Endothelial cell of umbilical vein (primary cell): ENCODE results near the gene PCMTD2. TPM values are rescaled to one million over a fixed set of nuclear protein-coding genes. Genes with fewer than 3 reads are reported as not detected.

Experiments used
- BruUV-seq: library from RNA; stranded (reverse); fragments of 400-500 nt; replicated peaks from 2 replicates; lab custom pipeline; 2021; lab: Mats Ljungman, UMichigan
- CTCF ChIA-PET: fragments of 300-600, 350-600 bp; sonication (Branson Sonifier 250); formaldehyde crosslinking; loops from one replicate; lab custom pipeline; 2021; ENCODE audit warnings: antibody characterized with exemption, inconsistent platforms; lab: Charles Lee
- POLR2A ChIA-PET: fragments of 300-600, 350-600 bp; sonication (Branson Sonifier 250); formaldehyde crosslinking; loops from one replicate; lab custom pipeline; 2021; ENCODE audit warnings: antibody characterized with exemption, inconsistent platforms; lab: Charles Lee
- DNase-seq: peaks from one replicate; pipeline ENCODE4 v3.0.0-alpha.2; 2011; ENCODE audit warnings: low read depth, low spot score
- FAIRE-seq: peaks from 2 replicates; lab custom pipeline; 2011; peaks lifted over from hg19 to GRCh38; lab: Jason Lieb, UNC
- H2AFZ ChIP-seq: 2 replicates; pipeline ENCODE4 v1.6.0; 2012; ENCODE audit warnings: low read depth, low read length, control low read depth, inconsistent platforms
- H3K27ac ChIP-seq: 2 replicates; pipeline ENCODE4 v1.5.1; 2011; ENCODE audit warnings: low read depth, mild to moderate bottlenecking, control low read depth, low read length, moderate library complexity; ENCODE audit not compliant: insufficient read depth
- H3K27me3 ChIP-seq, 2 experiments: 2 replicates each; pipeline versions ENCODE4 v1.6.0 to v1.6.1; 2011; ENCODE audit warnings: low read length in 2 of 2, mixed read lengths in 1 of 2; ENCODE audit not compliant: control insufficient read depth in 2 of 2, insufficient read depth in 2 of 2
- H3K36me3 ChIP-seq, 2 experiments: 2 replicates in 1 of 2; 3 replicates in 1 of 2; pipeline ENCODE4 v1.5.1; 2011; ENCODE audit warnings: low read length in 2 of 2, mild to moderate bottlenecking in 1 of 2, moderate library complexity in 1 of 2; ENCODE audit not compliant: control insufficient read depth in 2 of 2, insufficient read depth in 2 of 2; ENCODE audit errors: extremely low read depth in 1 of 2
- H3K4me1 ChIP-seq: 3 replicates; pipeline ENCODE4 v1.5.1; 2011; ENCODE audit warnings: mild to moderate bottlenecking, low read length; ENCODE audit not compliant: control insufficient read depth, insufficient read depth; ENCODE audit errors: extremely low read depth
- H3K4me2 ChIP-seq: 2 replicates; pipeline ENCODE4 v1.6.1; 2011; ENCODE audit warnings: low read length, control low read depth, mixed read lengths; ENCODE audit not compliant: insufficient read depth
- H3K4me3 ChIP-seq, 3 experiments: fragments of 200-600 bp in 1 of 3; sonication (generic), shearing (Covaris generic) in 1 of 3; replicated peaks in 1 of 3; 2 replicates each; pipeline ENCODE4 v1.5.1; 2011 to 2016; ENCODE audit warnings: control low read depth in 3 of 3, low read length in 3 of 3, mild to moderate bottlenecking in 2 of 3, inconsistent platforms in 1 of 3, low read depth in 1 of 3, moderate library complexity in 1 of 3; ENCODE audit not compliant: insufficient read depth in 1 of 3
- H3K79me2 ChIP-seq: 2 replicates; pipeline ENCODE4 v1.6.0; 2012; ENCODE audit warnings: low read length, inconsistent platforms; ENCODE audit not compliant: control insufficient read depth, insufficient read depth
- H3K9ac ChIP-seq: replicated peaks from 2 replicates; pipeline ENCODE3; 2011; ENCODE audit warnings: low read length, control low read depth; ENCODE audit not compliant: insufficient read depth; ENCODE audit errors: extremely low read depth
- H3K9me1 ChIP-seq: replicated peaks from 3 replicates; pipeline ENCODE4 v1.6.0; 2011; ENCODE audit warnings: mild to moderate bottlenecking, low read length; ENCODE audit not compliant: control insufficient read depth, insufficient read depth; ENCODE audit errors: extremely low read depth
- H3K9me3 ChIP-seq: replicated peaks from 2 replicates; pipeline ENCODE4 v1.5.1; 2012; ENCODE audit warnings: low read length, inconsistent platforms; ENCODE audit not compliant: control insufficient read depth, insufficient read depth
- H4K20me1 ChIP-seq: replicated peaks from 2 replicates; pipeline ENCODE3; 2011; ENCODE audit warnings: mild to moderate bottlenecking, low read length; ENCODE audit not compliant: control insufficient read depth, insufficient read depth; ENCODE audit errors: extremely low read depth
- CTCF ChIP-seq, 2 donors: IDR thresholded peaks; 1 replicate in 1 of 2; 2 replicates in 1 of 2; pipeline ENCODE4 v1.5.1; 2011; ENCODE audit warnings: low read length in 2 of 2, mild to moderate bottlenecking in 2 of 2, moderate library complexity in 2 of 2, control low read depth in 1 of 2, inconsistent platforms in 1 of 2, low read depth in 1 of 2; ENCODE audit not compliant: insufficient read depth in 1 of 2; ENCODE audit errors: extremely low read depth in 1 of 2
- EZH2 ChIP-seq: IDR thresholded peaks from 2 replicates; pipeline ENCODE4 v1.6.1; 2012; ENCODE audit warnings: borderline replicate concordance, low read depth, mild to moderate bottlenecking, moderate library complexity, low read length, inconsistent platforms; ENCODE audit not compliant: severe bottlenecking
- FOS ChIP-seq: IDR thresholded peaks from 2 replicates; pipeline ENCODE4 v1.6.1; 2011; ENCODE audit warnings: mild to moderate bottlenecking, low read length, moderate library complexity, borderline replicate concordance; ENCODE audit not compliant: insufficient read depth
- GATA2 ChIP-seq: IDR thresholded peaks from 2 replicates; pipeline ENCODE4 v1.7.0; 2011; ENCODE audit warnings: low read depth, mild to moderate bottlenecking, moderate library complexity, mixed read lengths, low read length; ENCODE audit not compliant: insufficient read length, insufficient read depth
- JUN ChIP-seq: IDR thresholded peaks from 2 replicates; pipeline ENCODE4 v1.6.1; 2011; ENCODE audit warnings: borderline replicate concordance, low read depth; ENCODE audit not compliant: insufficient read length, insufficient read depth
- MYC ChIP-seq: IDR thresholded peaks from one replicate; pipeline ENCODE4 v1.6.1; 2011; ENCODE audit warnings: mild to moderate bottlenecking, low read depth, low read length
- POLR2A ChIP-seq: IDR thresholded peaks from 2 replicates; pipeline ENCODE4 v1.6.1; 2012; ENCODE audit warnings: low read depth, mild to moderate bottlenecking, control low read depth, low read length
- POLR2AphosphoS5 ChIP-seq: IDR thresholded peaks from 2 replicates; pipeline ENCODE4 v1.6.1; 2012; ENCODE audit warnings: low read depth, mild to moderate bottlenecking, control low read depth, low read length, moderate library complexity; ENCODE audit not compliant: insufficient read depth
- dilution Hi-C: fragments of 300-500 bp; cut with MboI; formaldehyde crosslinking; loops from one replicate; pipeline ENCODE4 v1.15.0; 2019; ENCODE audit warnings: low sequenced_read_pairs; ENCODE audit not compliant: extremely low pct_ligation_motif_present
- intact Hi-C: fragments of 100-400 bp; cut with micrococcal nuclease; formaldehyde crosslinking; loops from one replicate; pipeline ENCODE4 v1.10.0; 2022
- polyA plus RNA-seq, 4 experiments: library from polyadenylated mRNA; depleted of rRNA in 3 of 4; stranded (reverse) in 3 of 4; unstranded in 1 of 4; fragments of >200 nt; gene quantifications; 2 replicates each; pipeline versions ENCODE4 v1.2.1 to v1.2.3, GENCODE V29; 2011 to 2012; ENCODE audit warnings: missing spikeins in 1 of 4
- total RNA-seq: library from RNA; stranded (reverse); gene quantifications from 2 replicates; pipeline ENCODE4 v1.2.3, GENCODE V29; 2021

Gene PCMTD2
- total and polyA plus RNA-seq, 2 donors (not counting 3 experiments of a cell fraction or from before 2014, with no cell fraction given): 27.4 to 45.7 TPM

DNA sequence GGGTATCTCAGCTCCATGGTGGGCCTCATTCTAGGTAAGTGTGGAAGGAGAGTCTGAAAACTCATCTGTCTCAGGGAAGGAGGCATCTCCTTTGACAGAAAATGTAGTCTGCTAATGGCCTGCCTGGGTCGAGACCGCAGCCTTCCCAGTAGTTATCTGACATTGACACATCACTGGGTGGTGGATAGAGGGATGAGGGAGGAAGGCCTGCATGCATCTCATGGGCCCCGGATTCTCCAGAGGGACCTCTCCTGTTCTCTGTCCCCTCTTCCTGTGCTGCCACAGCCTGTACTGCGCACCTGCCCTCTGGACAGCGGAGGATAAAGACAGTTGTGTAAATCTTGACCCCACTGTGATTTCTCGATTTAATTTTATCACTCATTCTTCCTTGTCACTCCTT lies 4.7 kb downstream of the PCMTD2 start:
- no TSS peak for BruUV-seq
- peaks cover 13% of the 10 kb centered on the region for H3K4me1 ChIP-seq
- peaks cover under 1 to 2% of the 10 kb centered on the region in 2 experiments for H3K36me3 ChIP-seq
- CTCF ChIA-PET: no interaction called here
- no peak overlapping the region for H2AFZ ChIP-seq
- no peaks in the 10 kb centered on the region for H3K9me3 ChIP-seq
- H3K4me2 ChIP-seq: no peak overlapping the region
- H3K9ac ChIP-seq: no peak overlapping the region
- peaks cover 15% of the 10 kb centered on the region for H3K79me2 ChIP-seq
- intact Hi-C loops (no loop called here), dilution Hi-C loops (no loop called here)
- POLR2A ChIA-PET: no interaction called here
- H3K27me3 ChIP-seq: no peaks in the 10 kb centered on the region
- no peaks in the 10 kb centered on the region for H3K9me1 ChIP-seq
- TF ChIP-seq EZH2 (no peak), JUN (no peak), POLR2AphosphoS5 (no peak), CTCF (IDR thresholded peaks at IDR 0.05; ENCODE audit: extremely low read depth in 1 of 2, insufficient read depth in 1 of 2, low read depth in 1 of 2, low read length in 2 of 2) (no peak), FOS (no peak), GATA2 (no peak), POLR2A (no peak), MYC (no peak)
- H4K20me1 ChIP-seq: no peaks in the 10 kb centered on the region
- H3K4me3 ChIP-seq: no peak overlapping the region
- FAIRE-seq (no peak), DNase-seq (no peak)
- no peak overlapping the region for H3K27ac ChIP-seq
